GM04504 (cell line): Measurements from ENCODE around the gene DAB2.

Experiments
- DNase-seq: peaks from one replicate; pipeline ENCODE4 v3.0.0-alpha.2; 2012; ENCODE audit warnings: low read depth

DAB2 gene

GRCh38 chr5:39381376-39381775 lies 43.4 kb downstream of the DAB2 start:
- no peak for DNase-seq

- no peak for DNase-seq
These were observed 45.1 kb downstream of the DAB2 start for GRCh38 chr5:39379693-39380092.

- no peak for DNase-seq
These were observed 47.2 kb downstream of the DAB2 start for GRCh38 chr5:39377613-39378012.

GRCh38 chr5:39376293-39376714 lies 48.5 kb downstream of the DAB2 start:
- no peak for DNase-seq

- no peak for DNase-seq
These were observed 51.0 kb downstream of the DAB2 start for GRCh38 chr5:39373791-39374190.

- DNase-seq = no peak
These were observed 53.5 kb downstream of the DAB2 start for GRCh38 chr5:39371367-39371635.

- DNase-seq = no peak
These were observed 54.0 kb downstream of the DAB2 start for GRCh38 chr5:39370555-39371366.

GRCh38 chr5:39369123-39369815 lies 55.5 kb downstream of the DAB2 start:
- no peak for DNase-seq

GRCh38 chr5:39368116-39368515 lies 56.7 kb downstream of the DAB2 start:
- DNase-seq = no peak

- no peak for DNase-seq
These were observed 57.1 kb downstream of the DAB2 start for GRCh38 chr5:39367711-39368110.

- DNase-seq = no peak
These were observed 60.4 kb downstream of the DAB2 start, which contains the start of gene C9 for GRCh38 chr5:39364367-39364766. Gene C9 (minus strand): TSS chr5:39364495. CDS start chr5:39364464, 31 bp downstream.

GRCh38 chr5:39363217-39363616 lies 61.6 kb downstream of the DAB2 start:
- no peak for DNase-seq

GRCh38 chr5:39362646-39363045 lies 62.1 kb downstream of the DAB2 start:
- DNase-seq = no peak

GRCh38 chr5:39361306-39361705 lies 63.5 kb downstream of the DAB2 start:
- no peak for DNase-seq

- no peak for DNase-seq
These were observed 64.2 kb downstream of the DAB2 start for GRCh38 chr5:39360471-39361111.

GRCh38 chr5:39356263-39356662 lies 68.5 kb downstream of the DAB2 start:
- no peak for DNase-seq

- DNase-seq = no peak
These were observed 69.5 kb downstream of the DAB2 start for GRCh38 chr5:39355324-39355723.

- DNase-seq = no peak
These were observed 70.9 kb downstream of the DAB2 start for GRCh38 chr5:39353717-39354399.

- no peak for DNase-seq
These were observed 71.8 kb downstream of the DAB2 start for GRCh38 chr5:39352951-39353350.

- no peak for DNase-seq
These were observed 72.6 kb downstream of the DAB2 start for GRCh38 chr5:39352170-39352569.

GRCh38 chr5:39349484-39349883 lies 75.3 kb downstream of the DAB2 start:
- DNase-seq = no peak

GRCh38 chr5:39342460-39342859 lies 82.3 kb downstream of the DAB2 start:
- DNase-seq = no peak

GRCh38 chr5:39341896-39342295 lies 82.9 kb downstream of the DAB2 start:
- no peak for DNase-seq
